SU-DHL-6 (cell line): ENCODE data around the gene EWSR1.

ENCODE experiments used
- H2AFZ ChIP-seq: fragments of 200-600 bp; sonication (generic); 2 replicates; pipeline ENCODE4 v1.6.1; 2014; ENCODE audit warnings: low read depth, mild to moderate bottlenecking, moderate library complexity, mixed read lengths, antibody characterized with exemption, low read length; ENCODE audit not compliant: severe bottlenecking
- H3F3A ChIP-seq: fragments of 200-600 bp; shearing (Covaris generic); 2 replicates; pipeline ENCODE4 v1.6.0; 2016; ENCODE audit warnings: antibody characterized with exemption, mild to moderate bottlenecking; ENCODE audit not compliant: insufficient read depth
- H3K27ac ChIP-seq: fragments of 200-600 bp; sonication (generic); 2 replicates; pipeline ENCODE4 v1.5.1; 2016; ENCODE audit warnings: low read depth, mild to moderate bottlenecking, low read length, moderate library complexity, mixed read lengths
- H3K27me3 ChIP-seq: fragments of 200-600 bp; sonication (generic), shearing (Covaris generic); 2 replicates; pipeline ENCODE4 v1.6.0; 2014; ENCODE audit warnings: mild to moderate bottlenecking, low read length
- H3K36me3 ChIP-seq: fragments of 200-600 bp; sonication (generic); 2 replicates; pipeline ENCODE4 v1.6.1; 2014; ENCODE audit warnings: mild to moderate bottlenecking, low read length, mixed read lengths
- H3K4me2 ChIP-seq: fragments of 300-600, 200-600 bp; shearing (Covaris generic), sonication (generic); 2 replicates; pipeline ENCODE4 v1.6.0; 2014; ENCODE audit warnings: low read length, low read depth, mild to moderate bottlenecking; ENCODE audit not compliant: poor library complexity, severe bottlenecking
- H3K4me3 ChIP-seq: fragments of 200-600 bp; sonication (generic); 2 replicates; pipeline ENCODE4 v1.5.1; 2014; ENCODE audit warnings: antibody characterized with exemption, low read length, mild to moderate bottlenecking, mixed read lengths; ENCODE audit not compliant: insufficient read depth, poor library complexity, severe bottlenecking
- H3K79me2 ChIP-seq: fragments of 200-600 bp; sonication (generic); 2 replicates; pipeline ENCODE4 v1.6.1; 2014; ENCODE audit warnings: mild to moderate bottlenecking, low read length, moderate library complexity; ENCODE audit not compliant: insufficient read depth
- H3K9ac ChIP-seq: fragments of 200-600 bp; sonication (generic); 2 replicates; pipeline ENCODE4 v1.7.0; 2014; ENCODE audit warnings: mild to moderate bottlenecking, low read length
- H3K9me2 ChIP-seq: fragments of 200-600 bp; sonication (generic); replicated peaks from 2 replicates; pipeline ENCODE4 v1.6.1; 2014; ENCODE audit warnings: low read length; ENCODE audit not compliant: insufficient read depth
- H3K9me3 ChIP-seq: fragments of 200-600 bp; sonication (generic); 2 replicates; pipeline ENCODE4 v1.6.1; 2014; ENCODE audit warnings: low read length, mixed read lengths; ENCODE audit not compliant: insufficient read depth
- H4K20me1 ChIP-seq: fragments of 200-600 bp; sonication (generic); 2 replicates; pipeline ENCODE4 v1.6.1; 2014; ENCODE audit warnings: low read depth, mild to moderate bottlenecking, antibody characterized with exemption, low read length, moderate library complexity, mixed read lengths
- CTCF ChIP-seq: fragments of 200-600 bp; sonication (generic); IDR thresholded peaks from one replicate; pipeline ENCODE4 v1.5.1; 2017; ENCODE audit warnings: antibody characterized with exemption, mild to moderate bottlenecking, low read length, moderate library complexity; ENCODE audit not compliant: insufficient read depth, poor library complexity, severe bottlenecking
- EZH2phosphoT487 ChIP-seq: fragments of 200-600 bp; sonication (generic), shearing (Covaris generic); conservative IDR thresholded peaks from 2 replicates; pipeline ENCODE4 v1.6.1; 2018; ENCODE audit warnings: mild to moderate bottlenecking, antibody characterized with exemption, low read length, moderate library complexity, mixed read lengths

Gene EWSR1

DNA sequence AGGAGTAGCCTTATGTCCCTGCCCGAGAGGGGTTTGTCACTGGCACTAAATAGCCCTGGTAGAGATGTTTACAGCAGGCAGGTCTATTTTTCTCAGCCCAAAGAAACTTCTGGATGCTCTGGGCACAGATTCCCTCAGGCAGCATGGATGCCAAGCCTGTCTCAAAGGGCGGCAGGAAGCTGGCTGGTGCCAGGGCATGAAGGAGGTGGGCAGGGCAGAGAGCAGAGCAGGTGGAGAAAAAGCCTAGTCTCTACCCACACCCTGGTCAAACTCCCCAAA lies 34.3 kb downstream of the EWSR1 start:
- no peak overlapping the region for H3K4me2 ChIP-seq
- no peak overlapping the region for H3K4me3 ChIP-seq
- TF ChIP-seq EZH2phosphoT487, result no peak
- no peak for TF ChIP-seq CTCF
- no peaks in the 10 kb centered on the region for H3K9me2 ChIP-seq
- no peaks in the 10 kb centered on the region; the same call in 1 of the 2 replicates for H4K20me1 ChIP-seq
- no peaks in the 10 kb centered on the region for H3K79me2 ChIP-seq
- H3K36me3 ChIP-seq, result peaks cover 6% of the 10 kb centered on the region; the same call in 1 of the 2 replicates
- H3K9ac ChIP-seq, result no peak overlapping the region
- no peak overlapping the region for H2AFZ ChIP-seq
- H3K27ac ChIP-seq, result no peak overlapping the region
- no peaks in the 10 kb centered on the region for H3K9me3 ChIP-seq
- peaks cover 25% of the 10 kb centered on the region for H3F3A ChIP-seq
- no peaks in the 10 kb centered on the region for H3K27me3 ChIP-seq

- Histone ChIP-seq H3K9ac (no peak overlapping the region), H3F3A (peaks cover 25% of the 10 kb centered on the region), H3K9me3 (no peaks in the 10 kb centered on the region), H4K20me1 (no peaks in the 10 kb centered on the region; the same call in 1 of the 2 replicates), H3K9me2 (no peaks in the 10 kb centered on the region), H3K27me3 (no peaks in the 10 kb centered on the region), H3K79me2 (no peaks in the 10 kb centered on the region), H3K27ac (no peak overlapping the region), H2AFZ (no peak overlapping the region), H3K36me3 (peaks cover under 1% of the 10 kb centered on the region; the same call in 1 of the 2 replicates), H3K4me2 (no peak overlapping the region), H3K4me3 (no peak overlapping the region)
- TF ChIP-seq CTCF, result no peak
- TF ChIP-seq EZH2phosphoT487, result no peak
These were observed 34.8 kb downstream of the EWSR1 start for GRCh38 chr22:29302681-29303465.

GRCh38 chr22:29305836-29306174 lies 37.7 kb downstream of the EWSR1 start:
- Histone ChIP-seq H3K9ac (no peak overlapping the region), H3K9me3 (no peaks in the 10 kb centered on the region), H3F3A (peaks cover 12% of the 10 kb centered on the region; the same call in 1 of the 2 replicates), H3K27me3 (no peaks in the 10 kb centered on the region), H3K79me2 (no peaks in the 10 kb centered on the region), H3K4me2 (no peak overlapping the region), H2AFZ (no peak overlapping the region), H3K36me3 (no peaks in the 10 kb centered on the region), H3K27ac (no peak overlapping the region), H3K9me2 (no peaks in the 10 kb centered on the region), H4K20me1 (no peaks in the 10 kb centered on the region), H3K4me3 (no peak overlapping the region)
- TF ChIP-seq CTCF, result no peak
- TF ChIP-seq EZH2phosphoT487, result no peak
